Cortex of kidney (tissue), 1 donor: ENCODE results near the gene APAF1.
"Not testable (repeated sequence)": the region's sequence is repeated elsewhere in the genome, so short reads cannot be mapped to it uniquely, and the experiment has no call there.

Source experiments
- DNase-seq: peaks from one replicate; lab custom pipeline; 2025; lab: John Stamatoyannopoulos, UW

Gene APAF1

DNA sequence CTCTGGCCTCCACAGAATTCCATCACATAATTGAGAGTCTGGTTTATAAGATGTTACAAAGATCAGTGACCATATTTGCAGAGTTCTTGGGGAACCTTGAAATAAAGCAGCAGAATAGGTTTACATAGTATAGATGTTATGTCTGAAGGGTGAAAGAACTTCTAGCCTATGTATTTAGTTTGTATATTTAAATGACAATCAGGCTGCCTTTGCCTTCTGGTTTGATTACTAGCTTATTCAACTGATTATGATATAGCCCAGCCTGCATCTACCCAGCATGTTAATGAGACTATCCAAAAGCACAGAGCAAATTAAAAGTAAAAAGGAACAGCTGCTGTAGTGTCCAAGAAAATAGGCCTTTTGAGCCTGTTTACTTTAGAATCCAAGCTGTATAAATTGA lies 85.3 kb downstream of the APAF1 start:
- DNase-seq, result no peak

DNA sequence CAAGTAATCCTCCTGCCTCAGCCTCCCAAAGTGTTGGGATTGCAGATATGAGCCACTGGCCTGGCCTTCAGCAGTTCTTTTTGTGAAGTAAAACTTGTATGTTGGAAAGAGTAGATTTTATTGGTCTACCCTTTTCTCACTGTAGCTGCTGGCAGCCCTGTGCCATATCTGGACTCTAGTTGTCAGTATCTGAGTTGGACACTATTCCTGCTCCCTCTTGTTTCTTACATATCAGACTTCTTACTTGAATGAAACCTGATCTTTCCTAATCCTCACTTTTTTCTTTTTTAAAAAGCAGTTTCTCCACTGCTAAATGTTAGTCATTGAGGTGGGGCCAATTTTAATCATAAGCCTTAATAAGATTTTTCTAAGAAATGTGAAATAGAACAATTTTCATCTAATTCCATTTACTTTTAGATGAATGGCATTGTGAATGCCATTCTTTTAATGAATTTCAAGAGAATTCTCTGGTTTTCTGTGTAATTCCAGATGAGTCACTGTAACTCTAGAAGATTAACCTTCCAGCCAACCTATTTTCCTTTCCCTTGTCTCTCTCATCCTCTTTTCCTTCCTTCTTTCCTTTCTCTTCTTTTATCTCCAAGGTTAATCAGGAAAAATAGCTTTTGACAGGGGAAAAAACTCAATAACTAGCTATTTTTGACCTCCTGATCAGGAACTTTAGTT lies 88.7 kb downstream of the APAF1 start:
- DNase-seq, result no peak

DNA sequence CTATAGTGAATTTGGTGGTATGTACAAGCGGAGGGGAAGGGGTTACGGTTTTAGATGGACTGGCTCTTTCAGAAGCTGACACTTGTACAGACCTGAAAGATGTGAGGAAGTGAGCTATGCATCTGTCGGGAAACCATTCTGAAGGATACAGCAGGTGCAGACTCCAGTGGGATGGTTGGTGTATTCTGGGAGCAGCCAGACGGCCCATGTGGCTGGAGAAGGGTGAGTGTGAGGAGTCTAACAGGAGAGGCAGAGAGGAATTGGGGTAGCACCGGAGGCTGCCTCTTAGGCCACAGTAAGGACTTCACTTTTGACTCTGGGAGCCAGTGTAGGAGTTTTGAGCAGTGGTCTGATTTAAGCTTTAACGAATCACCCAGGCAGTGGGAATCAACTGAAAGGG lies 90.7 kb downstream of the APAF1 start:
- DNase-seq, result no peak

DNA sequence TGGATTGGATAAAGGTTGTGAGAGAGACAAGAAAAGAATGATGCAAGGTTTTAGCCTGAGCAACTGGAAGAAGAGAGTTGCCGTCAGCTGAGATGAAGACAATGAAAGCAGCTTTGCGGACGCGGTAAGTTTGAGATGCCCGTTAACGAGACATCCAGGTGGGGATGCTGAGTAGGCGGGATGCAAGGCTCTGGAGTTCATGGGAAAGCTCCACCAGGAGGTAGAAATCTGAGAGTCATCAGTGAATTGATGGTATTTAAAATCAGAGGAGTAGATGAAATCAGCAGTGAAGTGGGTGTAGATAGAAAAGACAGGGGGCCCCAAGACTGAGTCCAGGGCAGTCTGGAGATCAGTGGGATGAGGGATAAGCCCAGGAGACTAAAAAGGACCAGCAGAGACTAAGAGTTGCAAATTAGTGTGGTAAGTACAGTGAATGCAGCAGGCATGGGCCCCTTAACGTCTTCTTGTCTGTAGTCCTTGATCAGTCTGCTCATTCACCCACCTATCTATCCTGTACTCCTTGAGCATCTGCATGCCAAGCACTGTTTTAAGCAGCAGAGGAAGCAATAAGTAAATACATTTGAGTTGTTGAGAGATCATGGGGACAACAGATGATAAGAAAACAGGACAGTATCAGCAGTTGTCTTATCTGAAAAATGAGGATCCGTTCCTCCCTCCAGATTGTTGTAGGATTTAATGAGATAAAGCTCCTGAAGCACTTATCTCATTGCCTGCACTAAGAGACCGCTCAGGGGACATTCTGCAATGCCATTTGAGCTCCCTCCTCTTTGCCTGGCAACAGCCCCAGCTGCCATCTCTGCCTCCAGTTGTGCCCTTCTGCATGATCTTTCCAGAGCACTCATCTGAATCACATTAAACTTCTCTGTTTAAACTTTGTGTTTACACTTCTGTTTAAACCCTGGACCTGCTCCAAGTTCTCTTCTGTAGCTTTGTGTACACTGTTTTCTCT lies 91.5 kb downstream of the APAF1 start:
- no peak for DNase-seq

DNA sequence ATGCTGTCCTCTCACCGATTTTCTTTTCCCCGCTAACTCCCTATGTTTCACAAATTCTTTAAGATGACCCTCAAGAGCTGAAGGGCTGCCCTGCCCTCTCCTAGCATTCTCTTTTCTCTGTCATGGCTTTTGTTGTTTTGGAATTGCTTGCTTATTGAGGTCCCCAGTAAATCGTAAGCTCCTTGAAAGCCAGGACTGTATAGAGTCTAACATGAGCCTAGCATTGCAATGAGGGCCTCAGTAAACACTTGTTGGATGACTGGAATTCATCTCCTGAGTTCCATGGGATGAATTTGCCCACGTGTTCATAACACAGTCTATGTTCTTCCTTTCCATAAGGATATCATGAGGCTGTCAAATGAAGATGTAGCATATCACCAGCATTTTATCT lies 92.2 kb downstream of the APAF1 start:
- no peak for DNase-seq

DNA sequence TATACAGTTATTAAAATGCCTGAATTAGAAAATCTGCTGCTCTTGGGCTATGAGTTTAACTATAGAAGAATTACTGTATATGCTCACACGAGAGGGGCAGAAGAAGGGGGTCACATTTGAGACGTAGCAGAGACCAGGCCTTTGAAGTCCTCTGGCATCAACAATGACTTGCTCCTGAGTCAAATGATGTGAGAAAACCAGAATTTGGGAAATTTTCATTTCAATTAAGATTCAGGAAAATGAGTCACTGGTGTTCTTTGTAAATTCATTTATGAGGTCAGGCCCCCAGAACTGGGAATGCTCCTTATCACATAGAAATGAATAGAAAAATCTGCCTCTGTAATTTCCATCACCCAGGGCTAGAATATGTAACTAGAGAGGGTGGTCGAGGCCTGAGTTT lies 92.9 kb downstream of the APAF1 start:
- no peak for DNase-seq

DNA sequence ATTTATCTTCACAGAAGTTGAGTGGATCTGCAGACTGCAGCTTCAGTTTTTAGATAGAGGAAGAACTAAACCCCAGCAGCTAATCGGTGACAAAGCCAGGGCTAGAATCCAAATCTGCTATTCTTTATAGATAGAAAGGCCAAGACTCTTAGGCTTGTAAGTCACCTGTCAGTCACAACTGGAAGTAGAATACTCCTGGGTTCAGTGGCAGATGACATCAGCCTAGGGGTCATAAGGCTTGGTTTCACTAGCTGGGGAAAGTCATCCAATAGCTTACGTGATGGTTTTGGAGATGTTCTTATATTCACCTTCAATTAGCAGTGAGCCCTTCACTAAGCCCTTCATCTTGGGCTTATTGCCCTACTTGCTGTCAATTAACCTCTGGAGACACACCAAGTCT lies 93.4 kb downstream of the APAF1 start:
- no peak for DNase-seq

DNA sequence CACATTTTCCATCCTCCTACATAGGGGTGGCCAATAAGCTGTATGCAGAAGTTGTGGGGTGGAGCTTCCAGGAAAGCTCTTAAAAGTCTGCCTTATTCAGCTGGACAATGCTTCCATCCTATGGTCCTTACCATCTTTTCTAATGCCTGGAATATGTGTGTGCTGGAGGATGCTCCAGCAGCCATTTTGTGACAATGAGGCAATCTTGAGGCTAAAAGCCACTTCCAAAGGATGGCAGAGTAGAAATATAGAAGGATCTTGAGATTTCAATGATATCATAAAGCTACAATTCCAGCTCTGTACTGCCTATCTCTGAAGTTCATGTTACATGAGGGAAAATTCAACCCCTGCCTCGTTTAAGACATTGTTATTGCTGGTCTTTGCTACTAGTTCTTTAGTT lies 95.7 kb downstream of the APAF1 start:
- DNase-seq, result no peak

DNA sequence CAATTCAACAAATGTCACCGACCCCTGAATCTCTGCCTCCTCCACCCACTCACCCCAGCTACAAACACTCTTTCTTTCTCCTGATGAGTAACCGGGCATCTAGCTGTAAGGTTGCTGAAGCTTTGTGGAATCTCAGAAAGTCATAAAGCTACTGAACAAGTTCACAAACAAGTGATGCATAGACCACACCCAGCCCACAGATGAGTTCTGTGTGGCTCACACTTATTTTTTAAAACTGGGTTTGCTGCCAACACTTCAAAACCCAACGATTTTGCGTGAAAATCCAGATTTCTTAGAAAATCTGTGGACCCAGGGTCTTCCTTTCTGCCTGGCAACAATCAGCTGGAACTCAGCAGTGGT lies 96.1 kb downstream of the APAF1 start:
- no peak for DNase-seq

DNA sequence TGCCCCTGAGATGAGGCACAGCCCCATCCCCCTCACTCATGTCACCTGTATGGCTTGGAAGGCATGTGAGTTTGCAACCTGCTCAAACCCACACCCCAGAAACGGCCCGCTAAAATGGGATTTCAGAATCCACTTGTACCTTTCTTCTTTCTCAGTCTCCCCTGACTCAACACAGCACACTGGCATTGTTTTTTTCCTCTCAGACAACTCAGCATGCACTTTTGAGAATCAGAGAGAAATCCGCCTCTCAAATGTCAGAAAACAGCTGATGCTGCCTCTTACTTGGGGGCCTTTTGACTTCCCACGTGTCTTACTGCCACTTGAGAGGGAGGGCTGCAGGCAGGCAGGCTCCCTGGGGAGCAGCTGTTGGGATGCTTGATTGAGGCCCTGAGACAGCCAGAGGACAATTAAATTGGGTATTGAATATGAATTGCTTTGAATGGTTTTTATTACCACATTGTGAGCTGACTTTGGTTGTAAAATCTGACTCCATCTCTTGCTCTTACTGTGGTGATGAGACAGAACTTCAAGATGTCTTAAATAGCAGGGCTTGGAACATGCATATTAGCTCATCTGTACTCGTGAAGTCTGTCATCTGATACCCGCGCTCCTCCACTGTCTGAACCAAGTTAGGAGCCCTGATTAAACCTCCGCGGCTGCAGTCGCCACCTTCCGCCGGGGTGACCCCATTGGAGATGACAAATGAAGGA lies 96.6 kb downstream of the APAF1 start:
- no peak for DNase-seq

DNA sequence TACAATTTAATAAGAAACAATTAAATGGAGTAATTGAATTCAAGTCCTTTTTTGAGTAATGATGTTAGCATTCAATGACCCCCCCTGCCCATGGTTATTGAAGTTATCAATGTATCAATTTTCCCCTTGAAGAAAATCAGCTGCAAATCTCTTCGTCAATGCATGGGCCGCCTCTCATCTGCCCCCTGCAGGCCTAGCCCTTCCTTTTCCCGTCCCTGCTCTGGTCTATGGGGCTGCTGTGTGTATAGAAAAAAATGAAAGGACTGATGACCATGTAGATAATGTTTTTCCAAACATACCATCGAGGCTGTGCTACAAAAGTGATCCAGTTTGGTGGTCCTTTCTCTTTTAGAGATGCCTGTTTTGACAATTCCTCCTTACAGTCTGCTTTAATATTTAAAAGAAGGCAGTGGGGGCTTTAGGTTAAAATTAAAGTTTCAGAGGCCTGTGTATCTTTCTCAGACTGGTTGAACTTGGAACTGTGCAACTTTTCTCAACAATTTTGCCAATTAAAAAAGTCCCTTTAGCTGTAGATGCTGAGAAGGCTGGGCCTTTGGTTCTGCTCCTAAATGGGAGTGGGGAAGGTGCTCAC lies 98.4 kb downstream of the APAF1 start:
- DNase-seq, result no peak

DNA sequence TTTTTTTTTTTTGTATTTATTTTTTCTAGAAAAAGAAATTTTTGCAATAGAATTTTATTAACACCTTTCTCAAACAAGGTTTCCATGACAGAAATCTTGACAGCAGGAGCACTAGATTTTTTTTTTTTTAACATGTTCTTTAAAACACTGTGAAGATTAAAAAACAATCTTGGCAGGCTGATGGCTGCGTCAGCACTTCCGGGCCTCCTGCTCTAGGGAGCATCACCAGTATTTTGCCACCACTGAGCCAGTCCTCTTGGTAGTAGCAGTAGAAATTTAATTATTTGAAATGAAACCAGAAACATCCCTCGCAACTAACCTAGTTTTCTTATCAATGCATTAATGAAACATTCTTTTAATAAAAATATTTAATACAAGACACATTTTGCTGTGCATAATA lies 99.6 kb downstream of the APAF1 start:
- DNase-seq, result no peak

DNA sequence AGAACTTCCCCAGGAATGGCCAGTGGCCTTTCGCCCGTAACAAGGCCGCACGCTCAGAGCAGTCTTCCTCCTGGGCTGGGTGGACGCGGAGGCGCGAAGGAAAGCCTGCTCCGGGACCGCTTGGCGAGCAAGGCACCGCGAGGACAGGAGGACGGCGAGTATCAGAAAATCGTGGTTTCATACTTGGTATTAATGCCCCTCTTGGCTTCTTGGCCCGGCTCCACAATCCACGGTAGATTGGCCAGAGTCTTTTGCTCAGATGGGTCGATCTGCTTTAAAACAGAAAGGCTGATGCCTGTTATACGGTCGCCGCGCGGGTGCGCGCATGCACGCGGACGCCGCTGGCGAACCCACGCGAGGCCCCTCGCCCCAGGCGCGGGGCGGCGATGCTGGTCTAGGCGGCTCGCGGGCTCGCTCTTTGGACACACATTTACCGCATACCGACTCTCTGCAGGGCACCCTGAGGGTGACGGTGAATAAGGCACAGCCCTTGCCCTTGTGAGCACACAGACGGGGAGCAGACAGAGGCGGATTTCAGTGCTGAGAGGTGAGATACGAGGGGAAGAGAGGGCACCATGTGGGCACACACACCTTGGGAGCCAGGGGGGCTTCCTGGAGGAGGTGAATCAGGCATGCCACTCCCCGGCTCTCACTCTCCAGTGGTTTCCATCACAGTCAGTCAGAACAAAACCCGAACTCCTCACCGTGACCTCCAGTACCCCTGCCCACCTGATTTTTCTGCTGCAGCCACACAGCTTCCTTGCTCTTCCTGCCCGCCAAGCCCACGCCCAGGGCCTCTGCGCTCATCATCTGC lies 100.7 kb downstream of the APAF1 start:
- no peak for DNase-seq

DNA sequence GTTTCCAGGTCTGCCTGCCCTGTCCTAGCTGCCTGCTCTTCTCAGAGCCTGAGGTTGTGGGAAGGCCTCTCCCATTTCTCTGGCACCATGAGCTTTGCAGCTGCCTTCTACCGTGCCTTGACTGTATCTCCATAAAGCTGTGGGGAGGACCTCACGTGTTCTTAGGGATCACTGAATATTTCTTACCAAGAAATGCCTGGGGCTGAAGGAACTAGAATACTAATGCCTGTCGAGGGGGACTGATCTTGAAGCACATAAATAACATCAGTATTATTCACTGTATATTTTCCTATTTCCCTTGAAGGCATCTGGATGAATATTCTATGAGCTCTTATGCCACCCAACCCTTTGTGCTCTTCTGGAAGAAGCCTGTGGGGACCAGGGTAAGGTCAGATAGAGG lies 103.4 kb downstream of the APAF1 start:
- no peak for DNase-seq

DNA sequence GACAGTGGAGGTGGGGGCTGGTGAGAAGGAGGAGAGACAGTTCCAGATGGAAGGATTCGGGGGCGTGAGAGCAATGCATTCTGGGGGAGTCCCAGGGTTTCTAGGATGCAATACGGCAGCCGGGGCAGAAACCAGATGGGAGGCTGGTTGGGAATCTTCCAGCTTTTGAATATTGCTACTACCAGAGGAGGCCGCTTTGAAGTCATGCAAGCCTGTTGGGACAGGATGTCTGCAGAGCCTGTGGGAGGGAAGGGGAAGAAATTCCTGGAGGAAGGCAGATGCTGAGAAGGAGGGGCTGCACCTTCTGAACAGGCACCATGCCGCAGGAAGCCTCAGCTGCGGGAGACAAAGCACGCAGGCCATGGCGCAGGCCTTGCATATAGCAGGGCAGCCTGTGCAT lies 105.4 kb downstream of the APAF1 start:
- DNase-seq, result no peak

DNA sequence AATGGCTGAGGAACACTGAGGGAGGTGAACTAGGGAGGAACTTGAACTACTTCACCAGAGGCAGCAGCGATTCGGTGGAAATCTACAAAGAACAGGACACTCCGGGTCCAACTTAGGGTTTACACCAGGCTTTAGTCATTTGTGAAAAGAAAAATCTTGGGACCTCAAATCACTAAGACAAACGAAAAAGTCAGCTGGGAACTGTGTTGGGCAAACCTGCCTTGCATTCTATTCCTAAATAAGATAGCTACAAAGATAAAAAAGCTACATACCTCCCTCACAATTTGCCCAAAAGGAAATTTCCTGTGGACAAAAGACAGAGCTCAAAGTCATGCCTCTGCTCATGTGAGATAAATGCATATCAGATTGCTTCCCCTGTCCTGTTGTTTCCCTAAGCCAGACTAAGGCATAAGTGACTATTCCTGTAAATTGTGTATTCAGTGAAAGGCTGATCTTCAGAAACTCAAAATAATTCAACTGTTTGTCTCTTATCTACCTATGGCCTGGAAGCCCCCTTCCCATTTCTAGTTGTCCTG lies 106.6 kb downstream of the APAF1 start:
- no peak for DNase-seq

DNA sequence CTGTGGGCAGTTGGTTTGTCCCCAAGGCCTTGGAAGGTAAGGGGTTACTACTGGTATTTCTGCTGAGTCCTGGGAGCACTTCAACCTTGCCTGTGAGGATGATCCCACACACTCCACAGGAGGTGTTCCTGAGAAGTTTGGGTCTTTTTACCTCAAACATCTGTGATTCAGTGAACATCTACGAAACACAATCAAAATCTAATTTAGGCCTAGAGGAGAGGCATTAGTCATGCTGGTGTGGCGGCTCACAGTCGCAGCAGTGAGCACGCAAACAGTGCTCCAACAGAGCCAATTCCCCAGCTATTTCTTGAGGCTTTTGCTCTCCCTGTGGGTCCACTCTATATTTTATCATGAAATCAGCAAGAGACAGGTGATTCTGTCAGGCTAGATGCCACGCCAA lies 107.6 kb downstream of the APAF1 start:
- DNase-seq, result no peak

DNA sequence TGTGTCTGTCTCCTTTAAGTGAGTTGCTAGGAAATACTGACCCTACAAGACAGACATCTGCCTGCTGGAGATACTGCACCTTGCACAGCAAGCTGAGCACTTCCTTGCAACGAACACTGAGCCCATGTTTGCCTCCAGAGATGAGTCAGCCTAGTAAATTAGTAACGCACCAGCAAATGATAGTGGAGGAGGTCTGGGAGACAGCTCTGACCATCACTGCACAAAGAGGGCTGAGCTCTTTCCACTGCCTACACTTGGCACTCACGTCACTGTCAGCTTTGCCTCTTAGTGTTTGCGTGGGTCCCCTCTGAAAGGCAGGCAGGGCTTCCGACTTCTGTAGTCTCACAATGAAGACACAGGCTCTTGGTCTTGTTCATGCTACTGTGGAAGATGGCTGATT lies 109.0 kb downstream of the APAF1 start:
- DNase-seq, result no peak

DNA sequence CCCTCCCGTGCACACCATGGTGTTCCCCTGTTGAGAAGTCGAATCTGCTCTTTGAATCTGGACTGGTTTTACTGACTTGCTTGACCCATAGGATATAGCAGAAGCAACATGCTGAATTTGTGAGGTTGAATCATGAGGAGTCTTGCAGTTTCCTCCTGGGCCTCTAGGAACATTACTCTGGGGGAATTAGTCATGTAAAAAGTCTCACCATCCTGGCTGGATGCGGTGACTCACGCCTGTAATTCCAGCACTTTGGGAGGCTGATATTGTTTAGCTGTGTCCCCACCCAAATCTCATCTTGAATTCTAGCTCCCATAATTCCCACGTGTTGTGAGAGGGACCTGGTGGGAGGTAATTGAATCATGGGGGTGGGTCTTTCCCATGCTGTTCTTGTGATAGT lies 110.8 kb downstream of the APAF1 start:
- not testable (repeated sequence) for DNase-seq

DNA sequence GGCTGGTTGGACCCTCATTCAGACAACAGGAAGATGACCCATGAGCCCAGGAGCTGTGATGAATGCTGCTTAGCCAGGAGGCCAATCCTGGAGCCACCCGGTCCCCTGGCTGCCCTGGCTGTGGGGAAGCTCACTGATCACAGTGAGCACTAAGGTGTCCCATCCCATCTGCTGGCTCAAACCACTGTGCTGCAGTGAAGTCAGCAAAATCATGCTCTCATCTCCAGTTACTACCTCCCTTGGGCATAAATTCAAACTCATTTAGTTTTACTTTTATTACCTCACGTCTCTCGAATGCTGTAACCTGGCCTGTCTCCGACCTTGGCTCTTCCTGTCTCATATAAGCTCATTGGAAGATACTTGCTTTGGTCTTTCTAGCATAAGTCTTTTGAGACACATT lies 112.4 kb downstream of the APAF1 start:
- DNase-seq, result no peak

DNA sequence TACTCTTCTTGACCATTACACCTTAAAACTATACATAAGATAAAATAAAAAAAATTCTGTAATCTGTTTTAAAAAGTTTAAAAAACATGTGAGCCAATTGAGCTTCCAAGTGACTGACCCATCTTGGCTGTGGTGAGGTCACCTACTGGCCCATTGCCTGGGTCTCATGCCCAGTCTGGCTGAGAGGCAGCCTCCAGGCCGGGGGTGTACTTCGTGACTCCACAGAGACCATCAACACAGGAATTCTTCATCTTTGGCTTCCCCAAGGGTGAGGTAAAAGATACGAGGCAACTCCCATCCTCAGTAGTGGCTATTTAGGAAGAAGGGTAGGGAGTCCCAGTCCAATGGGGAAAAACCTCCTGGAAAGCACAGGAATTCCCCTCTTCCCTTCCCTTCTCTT lies 113.2 kb downstream of the APAF1 start:
- DNase-seq, result no peak
